Fibroblast of pulmonary artery (primary cell): ENCODE results near the gene URI1.
A peak's percentile ranks its signal among the peaks of the same experiment; 100 is the strongest.

ENCODE experiments used
- DNase-seq: peaks from one replicate; pipeline ENCODE4 v3.0.0-alpha.2; 2010; ENCODE audit warnings: low read depth
- H3K4me3 ChIP-seq: replicated peaks from 2 replicates; pipeline ENCODE4 v1.5.1; 2011; ENCODE audit warnings: low read depth, mild to moderate bottlenecking, control low read depth, low read length, moderate library complexity
- TF ChIP-seq, protein P1 (sequence below): IDR thresholded peaks from 2 replicates; pipeline ENCODE4 v1.5.1; 2011; ENCODE audit warnings: mild to moderate bottlenecking, control low read depth, low read length, inconsistent platforms; ENCODE audit errors: missing control alignments

URI1 gene

DNA sequence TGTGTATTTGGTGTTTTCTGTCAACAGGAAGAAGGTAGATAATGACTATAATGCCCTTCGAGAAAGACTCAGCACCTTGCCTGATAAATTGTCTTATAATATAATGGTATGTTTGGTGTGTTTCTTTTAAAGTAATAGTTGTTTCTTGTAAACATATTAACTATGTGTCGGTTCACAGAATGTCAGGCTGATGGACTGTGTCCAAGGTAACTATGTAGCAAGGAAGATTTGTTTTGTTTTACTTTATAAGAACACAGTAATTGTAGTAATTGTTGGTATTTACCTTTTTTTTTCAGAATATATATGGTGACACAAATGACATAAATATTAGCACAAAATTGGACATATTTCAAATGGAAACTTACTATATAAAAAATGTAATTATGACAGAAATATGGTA lies 43.2 kb downstream of the URI1 start:
- H3K4me3 ChIP-seq, result no peak overlapping the region
- TF ChIP-seq, protein P1, sequence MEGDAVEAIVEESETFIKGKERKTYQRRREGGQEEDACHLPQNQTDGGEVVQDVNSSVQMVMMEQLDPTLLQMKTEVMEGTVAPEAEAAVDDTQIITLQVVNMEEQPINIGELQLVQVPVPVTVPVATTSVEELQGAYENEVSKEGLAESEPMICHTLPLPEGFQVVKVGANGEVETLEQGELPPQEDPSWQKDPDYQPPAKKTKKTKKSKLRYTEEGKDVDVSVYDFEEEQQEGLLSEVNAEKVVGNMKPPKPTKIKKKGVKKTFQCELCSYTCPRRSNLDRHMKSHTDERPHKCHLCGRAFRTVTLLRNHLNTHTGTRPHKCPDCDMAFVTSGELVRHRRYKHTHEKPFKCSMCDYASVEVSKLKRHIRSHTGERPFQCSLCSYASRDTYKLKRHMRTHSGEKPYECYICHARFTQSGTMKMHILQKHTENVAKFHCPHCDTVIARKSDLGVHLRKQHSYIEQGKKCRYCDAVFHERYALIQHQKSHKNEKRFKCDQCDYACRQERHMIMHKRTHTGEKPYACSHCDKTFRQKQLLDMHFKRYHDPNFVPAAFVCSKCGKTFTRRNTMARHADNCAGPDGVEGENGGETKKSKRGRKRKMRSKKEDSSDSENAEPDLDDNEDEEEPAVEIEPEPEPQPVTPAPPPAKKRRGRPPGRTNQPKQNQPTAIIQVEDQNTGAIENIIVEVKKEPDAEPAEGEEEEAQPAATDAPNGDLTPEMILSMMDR, result no peak
- DNase-seq, result no peak

DNA sequence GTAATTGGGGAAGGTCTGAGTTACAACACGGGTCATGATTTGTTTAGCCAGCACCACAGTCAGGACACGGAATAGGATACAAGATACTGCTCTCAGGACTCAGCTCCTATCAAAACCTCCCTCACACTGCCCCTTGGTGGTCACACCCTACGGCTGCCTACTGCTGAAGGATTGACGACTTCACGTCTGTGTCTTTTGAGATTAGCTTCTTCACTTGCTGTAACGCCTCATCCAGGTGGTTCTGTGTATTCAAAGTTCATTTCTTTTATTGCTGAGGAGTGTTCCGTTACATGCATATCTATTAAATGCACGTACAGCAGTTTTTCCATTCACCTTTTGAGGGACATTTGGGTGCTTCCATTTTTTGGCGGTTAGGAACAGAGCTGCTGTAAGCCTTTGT lies 46.3 kb downstream of the URI1 start:
- DNase-seq, result no peak
- H3K4me3 ChIP-seq, result no peak overlapping the region
- TF ChIP-seq, protein P1, result no peak

DNA sequence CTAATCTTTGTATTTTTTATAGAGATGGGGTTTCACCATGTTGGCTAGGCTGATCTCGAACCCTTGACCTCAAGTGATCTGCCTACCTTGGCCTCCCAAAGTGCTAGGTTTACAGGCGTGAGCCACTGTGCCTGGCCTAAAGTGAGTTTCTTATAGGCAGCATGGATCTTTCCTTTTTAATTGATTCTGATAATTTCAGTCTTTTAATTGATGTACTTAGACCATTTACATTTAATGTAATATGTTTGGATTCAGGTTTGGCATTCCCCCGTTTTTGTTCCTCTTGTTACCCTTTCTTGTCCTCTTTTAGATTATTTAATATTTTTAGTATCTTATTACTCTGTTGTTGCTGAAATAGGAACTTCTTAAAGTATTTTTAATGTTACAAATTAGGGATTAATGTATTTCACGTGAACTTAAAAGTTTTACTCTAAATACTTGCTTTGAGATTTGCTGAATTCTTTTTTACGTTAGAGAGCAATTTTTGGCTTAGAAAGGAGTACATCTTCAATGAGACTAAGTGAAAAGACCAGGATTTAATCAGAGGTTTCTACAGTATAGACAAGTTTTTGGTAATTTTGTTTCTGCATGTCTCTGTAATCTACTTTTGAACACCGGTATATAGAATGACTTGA lies 50.3 kb downstream of the URI1 start:
- no peak overlapping the region for H3K4me3 ChIP-seq
- DNase-seq, result no peak
- TF ChIP-seq, protein P1, result no peak

DNA sequence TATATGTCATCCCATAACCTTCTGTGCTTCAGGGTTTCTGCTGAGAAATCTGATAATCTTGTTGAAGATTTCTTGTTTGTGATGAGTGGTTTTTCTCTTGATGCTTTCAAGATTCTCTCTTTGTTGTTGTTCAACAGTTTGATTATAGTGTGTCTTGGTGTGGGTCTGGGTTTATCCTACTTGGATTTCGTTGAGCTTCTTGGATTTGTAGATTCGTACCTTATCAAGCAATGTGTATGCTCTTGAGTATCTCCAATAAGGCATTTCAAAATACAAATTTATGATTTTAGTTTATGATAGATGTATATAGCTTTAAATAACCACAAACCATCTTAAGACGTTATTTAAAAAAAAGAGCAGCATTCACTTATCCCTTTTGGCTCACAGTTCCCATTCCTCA lies 57.5 kb downstream of the URI1 start:
- no peak for DNase-seq
- H3K4me3 ChIP-seq, result no peak overlapping the region
- TF ChIP-seq, protein P1, result no peak

DNA sequence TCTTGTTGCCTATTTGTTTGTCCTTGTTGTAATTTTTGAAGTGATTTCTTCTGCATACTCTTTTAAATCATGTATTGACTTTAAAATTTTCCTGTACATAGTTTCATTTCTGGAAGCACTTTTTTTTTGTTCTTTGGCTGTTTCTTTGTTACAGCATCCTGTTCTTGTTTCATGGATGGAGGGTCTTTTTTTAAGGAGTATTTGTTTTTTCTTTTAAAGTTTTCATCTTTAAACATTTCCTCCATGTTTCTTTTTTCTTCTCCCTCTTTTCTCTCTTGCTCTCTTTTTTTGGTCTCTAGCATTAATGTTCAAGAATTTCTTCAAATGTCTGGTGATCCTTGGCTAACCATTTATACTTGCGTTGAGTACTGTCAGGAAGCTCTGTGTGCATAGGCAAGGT lies 58.8 kb downstream of the URI1 start:
- no peak overlapping the region for H3K4me3 ChIP-seq
- TF ChIP-seq, protein P1, result no peak
- no peak for DNase-seq

DNA sequence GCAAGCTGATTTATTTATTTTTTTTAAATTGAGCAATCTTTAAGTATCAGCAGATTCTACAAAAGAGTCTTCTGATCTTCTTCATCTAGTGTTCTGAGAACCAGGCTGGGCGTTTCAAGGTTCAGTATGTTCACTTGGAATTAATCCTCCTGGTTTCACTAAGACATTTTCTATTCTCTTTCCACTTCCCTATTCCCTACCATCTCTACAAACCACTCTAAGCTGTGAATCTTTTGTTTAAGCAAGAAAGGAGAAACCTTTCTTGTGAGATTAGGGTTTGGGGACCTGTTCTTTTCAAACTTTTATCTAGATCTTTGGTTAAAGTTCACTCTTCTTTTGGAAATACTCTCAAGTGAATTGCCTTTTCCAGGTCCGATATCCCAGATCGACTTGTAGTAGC lies 59.3 kb downstream of the URI1 start:
- no peak overlapping the region for H3K4me3 ChIP-seq
- TF ChIP-seq, protein P1, result no peak

DNA sequence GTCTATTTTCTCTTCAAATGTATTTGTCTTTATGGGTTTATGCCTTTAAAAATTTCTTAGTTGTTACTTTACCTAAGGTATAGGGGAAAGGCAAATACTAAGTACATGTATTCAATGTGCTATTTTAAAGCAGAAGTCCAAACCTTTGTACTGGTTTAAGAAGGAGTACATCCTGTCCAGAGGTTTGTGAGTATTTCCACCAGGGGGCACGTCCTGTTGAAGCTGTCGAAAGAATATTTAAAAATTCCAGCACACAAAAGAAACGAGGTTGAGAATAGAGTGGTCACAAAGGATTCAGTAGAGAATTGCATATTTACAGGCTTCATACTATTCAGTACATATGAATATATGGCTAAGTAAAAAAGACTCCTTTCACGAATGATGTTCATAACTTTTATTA lies 59.8 kb downstream of the URI1 start:
- H3K4me3 ChIP-seq, result no peak overlapping the region
- TF ChIP-seq, protein P1, result peak; percentile 32
- peak; percentile 16 for DNase-seq

More for the DNA sequence above, 59.3 kb downstream of the URI1 start:
- no peak for DNase-seq
